Peyer's patch (tissue), 4 donors: ENCODE data around the gene KRT77. TPM values are rescaled to one million over a fixed set of nuclear protein-coding genes. Genes with fewer than 3 reads are reported as not detected.

Experiments
- DNase-seq, 3 donors: peaks; one replicate each; pipeline ENCODE4 v3.0.0-alpha.2; 2017 to 2019
- H3K27ac ChIP-seq, 4 donors: fragments of 200-600 bp; sonication (generic); one replicate each; pipeline ENCODE4 v1.5.1; 2016 to 2019
- H3K27me3 ChIP-seq, 2 donors: fragments of 200-600 bp; sonication (generic); one replicate each; pipeline ENCODE4 v1.5.1; 2019
- H3K36me3 ChIP-seq, 3 donors: fragments of 200-600 bp; sonication (generic); one replicate each; pipeline ENCODE4 v1.5.1; 2016 to 2019
- H3K4me1 ChIP-seq, 4 donors: fragments of 200-600 bp; sonication (generic); one replicate each; pipeline ENCODE4 v1.5.1; 2016 to 2019
- H3K4me3 ChIP-seq, 4 donors: fragments of 200-600 bp; sonication (generic); 1 replicate in 3 of 4; 2 replicates in 1 of 4; pipeline ENCODE4 v1.5.1; 2016 to 2019; ENCODE audit warnings: mild to moderate bottlenecking in 1 of 4
- H3K9me3 ChIP-seq, 4 donors: fragments of 200-600 bp; sonication (generic); one replicate each; pipeline ENCODE4 v1.5.1; 2016 to 2019; ENCODE audit warnings: mild to moderate bottlenecking in 1 of 4
- CTCF ChIP-seq, 6 experiments: fragments of 450-650 bp in 4 of 6; fragments of 200-600 bp in 2 of 6; sonication (generic) in 1 of 6; IDR thresholded peaks; one replicate each; pipeline ENCODE4 v1.5.1; 2017 to 2019; ENCODE audit warnings: antibody characterized with exemption in 6 of 6, mild to moderate bottlenecking in 3 of 6, moderate library complexity in 1 of 6
- POLR2A ChIP-seq, 2 donors: fragments of 450-650 bp; IDR thresholded peaks; one replicate each; pipeline ENCODE4 v1.5.1; 2017; ENCODE audit warnings: antibody characterized with exemption in 2 of 2, mild to moderate bottlenecking in 2 of 2, moderate library complexity in 2 of 2
- total RNA-seq, 4 donors: library from RNA; depleted of rRNA; stranded (reverse); fragments of >200 nt; gene quantifications; one replicate each; pipeline ENCODE4 v1.1.0, GENCODE V29; 2016

Gene KRT77
- total RNA-seq, 4 donors from 2014 or later, result not detected

GRCh38 chr12:52691841-52692150 lies 11.5 kb downstream of the KRT77 start:
- TF ChIP-seq CTCF (IDR thresholded peaks at IDR 0.05) (no peak), POLR2A (IDR thresholded peaks at IDR 0.05) (no peak)
- peaks cover 0 to 10% (median 0%) of the 10 kb centered on the region in 4 donors for H3K4me1 ChIP-seq
- H3K9me3 ChIP-seq, result no peaks in the 10 kb centered on the region
- H3K27me3 ChIP-seq, result no peaks in the 10 kb centered on the region
- DNase-seq, result no peak
- no peak overlapping the region for H3K4me3 ChIP-seq
- no peak overlapping the region for H3K27ac ChIP-seq
- no peaks in the 10 kb centered on the region for H3K36me3 ChIP-seq

GRCh38 chr12:52691076-52691840 lies 12.1 kb downstream of the KRT77 start:
- Histone ChIP-seq H3K4me1 (peaks cover 0 to 10% (median 0%) of the 10 kb centered on the region in 4 donors), H3K36me3 (no peaks in the 10 kb centered on the region), H3K4me3 (peak overlapping the region; percentile 16 to 46 (median 38)), H3K27ac (no peak overlapping the region), H3K27me3 (no peaks in the 10 kb centered on the region), H3K9me3 (no peaks in the 10 kb centered on the region)
- TF ChIP-seq POLR2A (IDR thresholded peaks at IDR 0.05) (no peak), CTCF (IDR thresholded peaks at IDR 0.05) (no peak)
- DNase-seq, result peak; percentile 28 to 55 (median 55)

GRCh38 chr12:52690351-52691075 lies 12.8 kb downstream of the KRT77 start:
- no peak for DNase-seq
- TF ChIP-seq CTCF (IDR thresholded peaks at IDR 0.05) (no peak), POLR2A (IDR thresholded peaks at IDR 0.05) (no peak)
- H3K9me3 ChIP-seq, result no peaks in the 10 kb centered on the region
- H3K36me3 ChIP-seq, result no peaks in the 10 kb centered on the region
- H3K4me3 ChIP-seq, result peak overlapping the region; percentile 16 to 46 (median 38)
- H3K4me1 ChIP-seq, result peaks cover 0 to 13% (median 0%) of the 10 kb centered on the region in 4 donors
- no peak overlapping the region for H3K27ac ChIP-seq
- no peaks in the 10 kb centered on the region for H3K27me3 ChIP-seq

GRCh38 chr12:52689936-52690335 lies 13.4 kb downstream of the KRT77 start:
- TF ChIP-seq CTCF (IDR thresholded peaks at IDR 0.05) (no peak), POLR2A (IDR thresholded peaks at IDR 0.05) (no peak)
- H3K27me3 ChIP-seq, result no peaks in the 10 kb centered on the region
- no peaks in the 10 kb centered on the region for H3K9me3 ChIP-seq
- H3K4me1 ChIP-seq, result peaks cover 0 to 16% (median 0%) of the 10 kb centered on the region in 4 donors
- DNase-seq, result no peak
- H3K36me3 ChIP-seq, result no peaks in the 10 kb centered on the region
- H3K4me3 ChIP-seq, result no peak overlapping the region
- no peak overlapping the region for H3K27ac ChIP-seq

GRCh38 chr12:52689239-52689638 lies 14.1 kb downstream of the KRT77 start:
- H3K27ac ChIP-seq, result no peak overlapping the region
- no peaks in the 10 kb centered on the region for H3K27me3 ChIP-seq
- TF ChIP-seq POLR2A (IDR thresholded peaks at IDR 0.05), result no peak
- no peak for TF ChIP-seq CTCF (IDR thresholded peaks at IDR 0.05)
- no peak overlapping the region for H3K4me3 ChIP-seq
- H3K9me3 ChIP-seq, result no peaks in the 10 kb centered on the region
- no peaks in the 10 kb centered on the region for H3K36me3 ChIP-seq
- H3K4me1 ChIP-seq, result peaks cover 0 to 16% (median 0%) of the 10 kb centered on the region in 4 donors
- DNase-seq, result no peak
